SKM-1 treated with dmso at 0.1 percent for 144 hours (cell line): ENCODE data around the gene SEPHS2.

Experiments used
- DNase-seq: peaks from one replicate; lab custom pipeline; 2025; ENCODE audit not compliant: unreplicated experiment; lab: John Stamatoyannopoulos, UW

Gene SEPHS2

GRCh38 chr16:30430428-30430970, 15.2 kb downstream of the SEPHS2 start:
- no peak for DNase-seq

- peak; percentile 99 for DNase-seq
These were observed 15.8 kb downstream of the SEPHS2 start, which contains the start of gene DCTPP1 for GRCh38 chr16:30429678-30430427. TSS of gene DCTPP1 (minus strand) at chr16:30430030. CDS start at chr16:30429980, 50 bp downstream.

GRCh38 chr16:30429418-30429677, 16.3 kb downstream of the SEPHS2 start:
- DNase-seq = no peak

- no peak for DNase-seq
These were observed 17.6 kb downstream of the SEPHS2 start for GRCh38 chr16:30428055-30428454.

GRCh38 chr16:30421010-30421409, 24.7 kb downstream of the SEPHS2 start:
- DNase-seq = no peak

- no peak for DNase-seq
These were observed 27.1 kb downstream of the SEPHS2 start for GRCh38 chr16:30418350-30419181.

GRCh38 chr16:30417529-30418349, 27.9 kb downstream of the SEPHS2 start:
- peak; percentile 85 for DNase-seq

- DNase-seq = no peak
These were observed 28.8 kb downstream of the SEPHS2 start for GRCh38 chr16:30416624-30417528.

- DNase-seq = no peak
These were observed 29.5 kb downstream of the SEPHS2 start for GRCh38 chr16:30416047-30416603.

GRCh38 chr16:30414159-30414558, 31.5 kb downstream of the SEPHS2 start:
- DNase-seq = no peak

- no peak for DNase-seq
These were observed 32.4 kb downstream of the SEPHS2 start for GRCh38 chr16:30413112-30413806.

GRCh38 chr16:30409125-30410060, 36.3 kb downstream of the SEPHS2 start:
- DNase-seq = peak; percentile 83

GRCh38 chr16:30407804-30408534, 37.7 kb downstream of the SEPHS2 start:
- no peak for DNase-seq

GRCh38 chr16:30407102-30407803, 38.4 kb downstream of the SEPHS2 start, which contains the start of gene ZNF771:
TSS of gene ZNF771 (plus strand) at chr16:30407606. CDS start at chr16:30408054, 448 bp downstream.
- peak; percentile 79 for DNase-seq

GRCh38 chr16:30406795-30407101, 38.9 kb downstream of the SEPHS2 start:
- DNase-seq = no peak

GRCh38 chr16:30401768-30402425, 43.8 kb downstream of the SEPHS2 start:
- DNase-seq = no peak
